ENCODE data around the gene SAP25.

SAP25 gene

DNA sequence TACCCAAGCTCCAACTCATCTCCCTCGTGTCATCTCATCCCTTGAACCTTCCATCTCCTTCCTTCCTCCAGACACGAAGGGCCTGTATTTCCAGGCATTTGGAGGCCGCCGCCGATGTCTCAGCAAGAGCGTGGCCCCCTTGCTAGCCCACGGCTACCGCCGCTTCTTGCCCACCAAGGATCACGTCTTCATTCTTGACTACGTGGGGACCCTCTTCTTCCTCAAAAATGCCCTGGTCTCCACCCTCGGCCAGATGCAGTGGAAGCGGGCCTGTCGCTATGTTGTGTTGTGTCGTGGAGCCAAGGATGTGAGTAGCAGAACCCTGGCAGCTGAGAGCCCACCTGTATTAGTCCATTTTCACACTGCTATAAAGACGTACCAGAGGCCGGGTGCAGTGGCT lies 17.9 kb upstream of the SAP25 start:
- no peak for DNase-seq

- DNase-seq = no peak
These were observed 16.5 kb upstream of the SAP25 start for GRCh38 chr7:100590077-100590737.

- DNase-seq = no peak
These were observed 15.7 kb upstream of the SAP25 start for GRCh38 chr7:100589341-100589947.

- no peak for DNase-seq
These were observed 14.7 kb upstream of the SAP25 start for GRCh38 chr7:100588438-100588837.

DNA sequence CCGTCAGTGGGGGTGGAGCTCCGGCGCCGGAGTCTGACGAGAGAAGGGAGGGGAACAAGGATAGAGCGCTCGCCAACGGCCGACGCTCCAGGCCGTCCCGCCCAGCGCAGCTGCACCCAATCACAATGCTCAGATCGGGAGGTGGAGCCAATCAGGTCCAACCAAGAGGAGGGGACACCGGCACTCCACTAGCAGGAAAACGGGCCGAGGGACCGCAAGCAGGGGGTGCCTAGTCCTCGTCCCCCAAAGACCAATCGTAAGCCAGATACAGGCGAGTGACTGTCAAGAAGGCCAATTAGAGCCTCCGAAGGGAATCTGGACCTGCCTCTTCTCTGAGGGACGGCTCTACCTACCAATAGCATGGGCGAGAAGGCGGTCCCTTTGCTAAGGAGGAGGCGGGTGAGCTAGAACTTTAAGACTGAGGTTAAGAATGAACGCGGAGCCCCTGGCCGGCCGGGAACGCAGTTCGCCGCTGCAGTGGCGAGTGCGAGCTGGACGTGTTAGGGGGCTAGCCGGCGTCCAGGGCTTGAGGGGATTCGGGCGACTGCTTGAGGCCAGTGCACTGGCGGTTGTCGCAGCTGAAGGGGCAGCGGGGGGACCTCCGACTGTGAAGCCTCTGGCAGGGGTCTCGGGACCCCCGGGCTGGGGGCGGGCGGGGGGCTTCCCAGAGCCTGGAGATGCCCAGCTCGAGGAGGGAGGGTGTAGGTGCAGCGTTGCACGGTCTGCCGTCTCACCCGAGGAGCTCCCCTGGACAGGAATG lies 12.7 kb upstream of the SAP25 start, which contains the start of gene FBXO24:
FBXO24 (plus strand) TSS at position 63 of the 760 bp plus-strand sequence; CDS start at position 361, 298 bp downstream.
- peak; percentile 100 for DNase-seq

DNA sequence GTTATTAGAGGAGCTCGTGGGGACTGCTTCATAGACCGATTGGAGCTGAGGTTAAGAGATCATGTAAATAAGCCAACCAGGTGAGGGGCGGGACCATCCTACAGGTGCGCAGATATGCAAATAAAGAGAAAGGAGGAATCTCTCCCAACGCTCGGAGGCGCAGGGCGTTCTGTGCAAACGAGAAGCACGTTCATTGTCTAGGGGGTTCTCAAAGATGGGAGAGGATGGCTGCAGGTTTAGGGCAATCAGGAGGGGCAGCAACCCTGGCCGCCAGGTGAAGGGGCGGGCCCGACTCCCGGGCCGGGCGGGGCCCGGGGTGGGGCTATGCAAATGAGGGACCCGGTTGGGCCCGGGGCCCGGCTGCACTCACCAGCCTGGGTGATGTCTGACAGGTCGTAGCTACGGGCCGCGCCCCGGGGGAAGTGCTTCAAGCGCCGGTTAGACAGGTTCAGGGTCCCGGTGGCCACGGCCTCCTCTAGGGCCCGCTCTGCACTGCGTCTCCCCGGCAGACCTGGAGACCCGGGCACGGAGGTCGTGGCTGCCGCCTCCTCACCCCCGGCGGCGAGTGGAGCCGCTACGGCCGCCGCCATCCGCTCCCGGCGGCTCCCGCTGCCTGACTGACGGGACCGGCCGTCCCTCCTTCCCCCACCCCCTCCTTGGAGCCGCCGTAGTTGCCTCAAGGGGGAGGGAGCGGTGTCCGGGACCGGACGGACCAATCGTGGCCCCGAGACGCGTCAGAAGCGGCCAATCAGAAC lies 12.0 kb upstream of the SAP25 start, which contains the start of gene LRCH4:
LRCH4 (minus strand) TSS at position 619 of the 755 bp plus-strand sequence; CDS start at position 590, 29 bp downstream.
- peak; percentile 69 for DNase-seq

DNA sequence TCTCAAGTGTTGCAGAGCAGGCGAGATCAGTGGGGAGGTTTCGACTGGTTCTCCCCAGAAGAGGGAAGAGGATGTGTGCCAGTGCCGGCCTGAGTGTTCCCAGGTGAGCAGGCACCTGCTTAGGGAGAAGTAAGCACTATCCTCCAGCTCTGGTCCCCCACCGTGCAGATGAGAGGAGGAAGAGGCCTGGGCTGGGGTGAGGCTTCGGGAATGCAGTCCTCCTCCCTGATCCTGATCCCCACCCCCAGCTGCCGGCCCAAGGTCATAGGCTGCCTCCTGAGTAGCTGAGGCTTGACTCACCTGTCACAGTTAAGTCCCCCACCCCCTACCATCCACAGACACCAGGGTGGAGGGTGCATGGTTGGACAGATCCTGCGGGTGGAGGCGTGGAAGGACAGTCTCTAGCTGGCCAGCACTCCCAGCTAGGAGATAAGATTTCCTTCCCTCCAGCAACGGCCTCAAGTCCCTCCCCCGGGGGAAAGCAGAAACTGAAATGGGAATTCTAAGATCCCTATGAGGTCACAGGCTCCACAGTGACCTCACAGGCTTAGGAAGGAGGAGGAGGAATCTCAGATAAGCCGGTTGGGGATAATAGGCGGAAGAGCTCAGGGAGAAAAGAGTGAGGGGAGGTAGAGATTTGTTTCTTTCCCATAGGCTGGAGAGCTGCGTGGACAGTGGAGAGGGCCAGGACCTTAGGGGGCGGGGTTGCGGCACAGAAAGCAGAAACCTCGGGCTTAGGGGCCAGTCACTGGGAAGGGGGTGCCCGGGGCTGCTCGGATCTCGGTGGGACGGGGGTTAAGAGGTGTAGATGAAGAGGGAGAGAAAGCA lies 11.2 kb upstream of the SAP25 start:
- no peak for DNase-seq

DNA sequence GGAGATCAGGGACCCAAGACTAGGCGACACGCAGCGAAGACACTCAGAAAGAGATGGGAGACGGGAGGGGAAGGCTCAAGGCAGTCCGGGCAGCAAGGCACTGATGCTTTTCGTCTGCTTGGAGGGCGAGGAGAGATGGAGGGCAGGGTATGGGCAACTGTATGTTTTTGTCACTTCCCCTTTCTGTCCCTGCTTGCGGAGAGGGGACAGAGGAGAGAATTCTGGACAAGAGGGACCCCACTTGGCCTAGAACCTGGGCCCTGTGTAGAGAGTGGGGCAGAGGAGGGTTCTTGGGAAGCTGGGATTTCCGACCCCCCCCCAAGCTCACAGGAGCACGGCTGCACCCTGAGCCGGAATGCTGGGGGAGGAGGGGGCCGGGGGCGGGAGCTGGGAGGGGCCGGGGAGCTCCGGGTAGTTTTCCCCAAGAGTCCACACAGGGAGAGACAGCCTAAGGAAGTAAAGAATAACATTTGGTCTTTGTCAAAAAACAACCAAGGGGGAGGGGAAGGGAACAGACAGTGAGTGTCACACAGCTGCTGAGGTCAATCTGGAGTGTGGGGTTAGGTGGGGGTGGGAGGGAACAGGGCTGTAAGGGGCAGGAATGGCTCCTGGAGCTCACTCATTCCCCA lies 10.5 kb upstream of the SAP25 start:
- DNase-seq = no peak

GRCh38 chr7:100583132-100584053 lies 9.7 kb upstream of the SAP25 start:
- DNase-seq = peak; percentile 77

GRCh38 chr7:100582650-100583049 lies 8.9 kb upstream of the SAP25 start:
- DNase-seq = no peak

DNA sequence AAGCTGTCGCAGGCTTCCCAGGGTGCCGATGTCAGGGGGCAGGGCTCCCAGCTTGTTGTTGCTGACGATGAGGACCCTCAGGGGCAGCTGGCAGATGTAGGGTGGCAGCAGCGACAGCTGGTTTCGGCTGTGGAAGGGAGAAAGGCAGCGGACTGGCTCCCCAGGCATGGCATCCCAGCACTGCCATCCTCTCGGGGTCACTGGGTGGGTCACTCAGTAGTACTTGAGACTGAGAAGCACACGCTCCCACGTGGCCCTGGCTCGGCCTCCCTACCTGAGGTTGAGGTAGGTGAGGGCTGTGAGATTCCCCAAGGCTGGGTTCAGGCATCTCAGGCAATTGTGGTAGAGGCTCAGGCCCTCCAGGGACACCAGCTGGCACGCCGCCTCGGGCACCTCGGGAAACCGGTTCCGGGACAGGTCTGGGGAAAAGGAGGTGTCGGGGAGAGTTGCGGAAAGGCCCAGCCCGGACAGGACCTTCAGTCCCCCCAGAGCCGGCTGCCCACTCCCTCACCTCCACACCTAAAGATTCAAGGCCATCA lies 8.4 kb upstream of the SAP25 start:
- no peak for DNase-seq

GRCh38 chr7:100580466-100581283 lies 7.0 kb upstream of the SAP25 start:
- DNase-seq = no peak

GRCh38 chr7:100578246-100579183 lies 4.8 kb upstream of the SAP25 start:
- DNase-seq = no peak

DNA sequence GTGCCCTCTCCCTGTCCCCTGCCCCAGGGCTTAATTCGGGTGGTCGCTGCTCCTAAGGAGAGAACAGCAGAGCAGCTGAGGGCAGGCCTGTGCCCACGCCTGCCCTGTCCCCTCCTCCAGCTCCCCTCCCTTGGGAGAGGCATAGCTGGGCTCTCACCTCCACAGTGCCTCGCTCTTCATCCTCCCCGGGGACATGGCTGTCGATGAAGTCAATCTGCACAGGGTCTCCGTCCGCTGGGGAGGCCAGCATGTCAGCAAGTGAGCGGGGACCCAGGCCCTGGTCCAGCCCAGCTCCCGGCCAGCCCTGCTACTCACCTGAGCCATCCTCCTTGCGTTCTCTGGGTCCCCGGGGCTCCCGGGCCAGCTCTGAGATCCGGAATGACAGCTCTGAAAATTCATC lies 3.8 kb upstream of the SAP25 start:
- DNase-seq = no peak

DNA sequence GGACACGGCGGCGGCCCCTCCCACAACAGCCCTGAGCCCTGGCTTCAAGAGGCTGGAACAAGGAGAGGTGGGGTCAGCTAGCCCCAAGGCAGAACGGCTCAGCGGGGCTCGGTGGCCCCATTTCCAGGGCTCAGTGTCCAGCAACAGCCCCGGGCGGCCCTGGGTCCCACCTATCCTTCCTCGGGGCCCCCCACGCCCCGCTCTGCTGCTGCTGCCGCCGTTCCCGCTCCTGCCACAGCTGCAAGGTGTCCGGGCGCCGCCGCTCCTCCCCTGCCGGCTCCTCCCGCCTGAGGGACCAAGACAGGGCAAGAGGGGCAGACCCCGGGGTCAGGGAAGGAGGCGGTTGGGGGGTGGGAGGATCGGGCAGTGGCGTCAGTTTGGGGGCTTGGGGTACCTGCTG lies 3.4 kb upstream of the SAP25 start:
- DNase-seq = no peak

DNA sequence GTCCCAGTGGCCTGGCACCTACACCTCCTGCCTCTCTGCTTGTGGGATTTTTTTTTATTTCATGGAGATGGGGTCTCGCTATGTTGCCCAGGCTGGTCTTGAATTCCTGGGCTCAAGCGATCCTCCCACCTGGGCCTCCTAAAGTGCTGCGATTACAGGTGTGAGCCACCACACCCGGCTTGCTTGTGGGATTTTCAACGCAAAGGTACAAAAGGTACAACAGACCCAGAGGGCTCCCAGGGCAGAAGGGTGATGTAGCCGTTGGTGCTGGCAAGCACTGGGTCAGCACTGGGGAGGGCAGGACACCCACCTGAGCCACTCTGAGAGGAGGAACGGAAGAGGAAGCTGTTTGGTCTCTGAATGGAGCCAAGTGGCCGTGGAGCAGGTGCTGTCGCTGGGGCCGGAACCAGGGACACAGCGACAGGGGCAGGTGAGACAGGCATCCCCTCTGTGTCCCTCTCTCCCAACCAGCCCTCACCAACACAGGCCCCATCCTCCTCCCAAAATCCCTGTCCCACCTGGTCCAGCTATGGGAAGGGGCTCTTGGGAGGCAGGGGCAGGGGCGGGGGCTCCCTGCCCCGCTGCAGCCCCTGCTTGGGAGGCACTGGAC lies 2.8 kb upstream of the SAP25 start:
- no peak for DNase-seq

DNA sequence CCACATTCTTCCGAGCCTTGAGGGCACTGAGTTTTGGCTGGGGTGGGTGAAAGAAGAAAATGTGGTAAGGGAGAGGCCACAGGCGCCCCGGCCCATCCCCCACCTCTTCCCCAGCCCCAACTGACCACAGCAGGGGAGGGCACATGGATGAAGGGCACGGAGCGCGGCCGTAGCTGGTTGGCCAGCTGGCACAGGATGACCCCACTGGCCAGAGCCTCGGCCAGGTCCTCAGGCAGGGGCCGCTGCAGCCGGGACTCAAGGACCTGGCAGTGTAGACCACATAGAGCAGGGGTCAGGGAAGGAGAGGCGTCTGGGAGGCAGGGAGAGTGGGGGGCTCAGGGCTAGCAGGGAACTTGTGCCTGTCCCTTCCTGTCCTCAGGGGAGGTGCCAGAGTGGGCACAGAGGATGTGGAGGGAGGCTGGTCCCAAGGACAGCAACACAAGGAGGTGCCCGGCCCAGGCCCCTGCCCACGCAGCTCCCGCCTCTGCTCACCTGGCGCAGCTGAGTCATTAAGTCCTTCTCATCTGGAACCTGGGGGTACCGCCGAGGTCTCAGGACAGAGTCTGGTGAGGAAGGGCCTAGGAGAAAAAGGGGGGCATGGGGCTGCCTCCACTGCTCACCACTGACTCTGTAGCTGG lies 2.2 kb upstream of the SAP25 start:
- no peak for DNase-seq
